H1 (cell line): ENCODE results near the gene GUCY1A1. TPM values are rescaled to one million over a fixed set of nuclear protein-coding genes. Genes with fewer than 3 reads are reported as not detected.

Experiments used
- CHD2 ChIP-seq: IDR thresholded peaks from 2 replicates; pipeline ENCODE4 v1.6.1; 2012; ENCODE audit warnings: low read length, improper control_type of control experiment
- EGR1 ChIP-seq: IDR thresholded peaks from 2 replicates; pipeline ENCODE4 v1.6.1; 2011; ENCODE audit warnings: low read depth, low read length, borderline replicate concordance
- HDAC2 ChIP-seq, 2 experiments: fragments of 300-600 bp in 1 of 2; sonication (generic) in 1 of 2; IDR thresholded peaks; 2 replicates each; pipeline ENCODE4 v1.6.1; 2011 to 2012; ENCODE audit warnings: low read depth in 2 of 2, low read length in 2 of 2, mild to moderate bottlenecking in 2 of 2, moderate library complexity in 2 of 2, borderline replicate concordance in 1 of 2, inconsistent platforms in 1 of 2
- PHF8 ChIP-seq: fragments of 200-600 bp; sonication (generic); conservative IDR thresholded peaks from 2 replicates; pipeline ENCODE4 v1.7.1; 2012; ENCODE audit warnings: low read depth, mild to moderate bottlenecking, inconsistent platforms, low read length, moderate library complexity
- POU5F1 ChIP-seq: IDR thresholded peaks from 2 replicates; pipeline ENCODE4 v1.6.1; 2011; ENCODE audit warnings: low read depth, mild to moderate bottlenecking, low read length, moderate library complexity
- TBP ChIP-seq: IDR thresholded peaks from 2 replicates; pipeline ENCODE4 v1.6.1; 2011; ENCODE audit warnings: low read depth, low read length, improper control_type of control experiment
- ZNF274 ChIP-seq: IDR thresholded peaks from 2 replicates; pipeline ENCODE4 v1.7.0; 2012; ENCODE audit warnings: low read length, borderline replicate concordance; ENCODE audit errors: extremely low read depth
- polyA plus RNA-seq, 7 experiments: library from polyadenylated mRNA; depleted of rRNA in 3 of 7; stranded (reverse) in 5 of 7; unstranded in 2 of 7; fragments of >200 nt in 5 of 7; fragments of 200-250 nt in 2 of 7; gene quantifications; 1 replicate in 5 of 7; 2 replicates in 1 of 7; 4 replicates in 1 of 7; pipeline versions ENCODE4 v1.2.1 to v1.2.3, GENCODE V29; 2011 to 2013; ENCODE audit warnings: missing spikeins in 2 of 7, mixed read lengths in 2 of 7
- total RNA-seq: library from RNA; stranded (reverse); fragmentation: NEBNext Ultra II Directional; extraction: Animal tissue kit (Norgen Biotek cat#: 25700); gene quantifications from 2 replicates; pipeline ENCODE4 v1.2.1, GENCODE V29; 2021
- TF ChIP-seq, protein P1 (sequence below): fragments of 300-600 bp; sonication (generic); IDR thresholded peaks from 2 replicates; pipeline ENCODE4 v1.7.1; 2012; ENCODE audit warnings: low read length, moderate library complexity, mild to moderate bottlenecking, inconsistent platforms; ENCODE audit not compliant: insufficient replicate concordance

The GUCY1A1 gene
- total and polyA plus RNA-seq, 2 of the 8 experiments (the other 6 are each of a cell fraction or from before 2014, with no cell fraction given): not detected

DNA sequence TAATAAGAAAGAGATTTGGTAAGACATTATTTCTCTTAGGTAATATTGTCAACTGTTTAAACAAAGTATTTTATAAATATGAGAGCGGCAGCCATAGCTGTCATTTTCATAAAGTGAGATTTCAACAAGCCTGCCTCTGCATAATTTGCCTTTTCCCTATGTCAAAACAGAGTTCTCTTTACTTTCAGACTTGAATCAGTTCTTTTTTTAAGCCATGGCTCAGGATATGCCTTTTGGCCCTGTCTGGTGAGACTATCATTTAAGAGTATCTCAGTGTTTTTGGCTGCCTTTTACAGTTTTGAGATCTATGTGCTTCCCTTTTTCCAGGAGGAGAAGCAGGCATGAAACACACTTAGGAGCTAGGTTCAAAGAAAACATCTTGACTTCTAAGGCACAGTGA lies 7.5 kb upstream of the GUCY1A1 start (continued):
- TF ChIP-seq, protein P1, sequence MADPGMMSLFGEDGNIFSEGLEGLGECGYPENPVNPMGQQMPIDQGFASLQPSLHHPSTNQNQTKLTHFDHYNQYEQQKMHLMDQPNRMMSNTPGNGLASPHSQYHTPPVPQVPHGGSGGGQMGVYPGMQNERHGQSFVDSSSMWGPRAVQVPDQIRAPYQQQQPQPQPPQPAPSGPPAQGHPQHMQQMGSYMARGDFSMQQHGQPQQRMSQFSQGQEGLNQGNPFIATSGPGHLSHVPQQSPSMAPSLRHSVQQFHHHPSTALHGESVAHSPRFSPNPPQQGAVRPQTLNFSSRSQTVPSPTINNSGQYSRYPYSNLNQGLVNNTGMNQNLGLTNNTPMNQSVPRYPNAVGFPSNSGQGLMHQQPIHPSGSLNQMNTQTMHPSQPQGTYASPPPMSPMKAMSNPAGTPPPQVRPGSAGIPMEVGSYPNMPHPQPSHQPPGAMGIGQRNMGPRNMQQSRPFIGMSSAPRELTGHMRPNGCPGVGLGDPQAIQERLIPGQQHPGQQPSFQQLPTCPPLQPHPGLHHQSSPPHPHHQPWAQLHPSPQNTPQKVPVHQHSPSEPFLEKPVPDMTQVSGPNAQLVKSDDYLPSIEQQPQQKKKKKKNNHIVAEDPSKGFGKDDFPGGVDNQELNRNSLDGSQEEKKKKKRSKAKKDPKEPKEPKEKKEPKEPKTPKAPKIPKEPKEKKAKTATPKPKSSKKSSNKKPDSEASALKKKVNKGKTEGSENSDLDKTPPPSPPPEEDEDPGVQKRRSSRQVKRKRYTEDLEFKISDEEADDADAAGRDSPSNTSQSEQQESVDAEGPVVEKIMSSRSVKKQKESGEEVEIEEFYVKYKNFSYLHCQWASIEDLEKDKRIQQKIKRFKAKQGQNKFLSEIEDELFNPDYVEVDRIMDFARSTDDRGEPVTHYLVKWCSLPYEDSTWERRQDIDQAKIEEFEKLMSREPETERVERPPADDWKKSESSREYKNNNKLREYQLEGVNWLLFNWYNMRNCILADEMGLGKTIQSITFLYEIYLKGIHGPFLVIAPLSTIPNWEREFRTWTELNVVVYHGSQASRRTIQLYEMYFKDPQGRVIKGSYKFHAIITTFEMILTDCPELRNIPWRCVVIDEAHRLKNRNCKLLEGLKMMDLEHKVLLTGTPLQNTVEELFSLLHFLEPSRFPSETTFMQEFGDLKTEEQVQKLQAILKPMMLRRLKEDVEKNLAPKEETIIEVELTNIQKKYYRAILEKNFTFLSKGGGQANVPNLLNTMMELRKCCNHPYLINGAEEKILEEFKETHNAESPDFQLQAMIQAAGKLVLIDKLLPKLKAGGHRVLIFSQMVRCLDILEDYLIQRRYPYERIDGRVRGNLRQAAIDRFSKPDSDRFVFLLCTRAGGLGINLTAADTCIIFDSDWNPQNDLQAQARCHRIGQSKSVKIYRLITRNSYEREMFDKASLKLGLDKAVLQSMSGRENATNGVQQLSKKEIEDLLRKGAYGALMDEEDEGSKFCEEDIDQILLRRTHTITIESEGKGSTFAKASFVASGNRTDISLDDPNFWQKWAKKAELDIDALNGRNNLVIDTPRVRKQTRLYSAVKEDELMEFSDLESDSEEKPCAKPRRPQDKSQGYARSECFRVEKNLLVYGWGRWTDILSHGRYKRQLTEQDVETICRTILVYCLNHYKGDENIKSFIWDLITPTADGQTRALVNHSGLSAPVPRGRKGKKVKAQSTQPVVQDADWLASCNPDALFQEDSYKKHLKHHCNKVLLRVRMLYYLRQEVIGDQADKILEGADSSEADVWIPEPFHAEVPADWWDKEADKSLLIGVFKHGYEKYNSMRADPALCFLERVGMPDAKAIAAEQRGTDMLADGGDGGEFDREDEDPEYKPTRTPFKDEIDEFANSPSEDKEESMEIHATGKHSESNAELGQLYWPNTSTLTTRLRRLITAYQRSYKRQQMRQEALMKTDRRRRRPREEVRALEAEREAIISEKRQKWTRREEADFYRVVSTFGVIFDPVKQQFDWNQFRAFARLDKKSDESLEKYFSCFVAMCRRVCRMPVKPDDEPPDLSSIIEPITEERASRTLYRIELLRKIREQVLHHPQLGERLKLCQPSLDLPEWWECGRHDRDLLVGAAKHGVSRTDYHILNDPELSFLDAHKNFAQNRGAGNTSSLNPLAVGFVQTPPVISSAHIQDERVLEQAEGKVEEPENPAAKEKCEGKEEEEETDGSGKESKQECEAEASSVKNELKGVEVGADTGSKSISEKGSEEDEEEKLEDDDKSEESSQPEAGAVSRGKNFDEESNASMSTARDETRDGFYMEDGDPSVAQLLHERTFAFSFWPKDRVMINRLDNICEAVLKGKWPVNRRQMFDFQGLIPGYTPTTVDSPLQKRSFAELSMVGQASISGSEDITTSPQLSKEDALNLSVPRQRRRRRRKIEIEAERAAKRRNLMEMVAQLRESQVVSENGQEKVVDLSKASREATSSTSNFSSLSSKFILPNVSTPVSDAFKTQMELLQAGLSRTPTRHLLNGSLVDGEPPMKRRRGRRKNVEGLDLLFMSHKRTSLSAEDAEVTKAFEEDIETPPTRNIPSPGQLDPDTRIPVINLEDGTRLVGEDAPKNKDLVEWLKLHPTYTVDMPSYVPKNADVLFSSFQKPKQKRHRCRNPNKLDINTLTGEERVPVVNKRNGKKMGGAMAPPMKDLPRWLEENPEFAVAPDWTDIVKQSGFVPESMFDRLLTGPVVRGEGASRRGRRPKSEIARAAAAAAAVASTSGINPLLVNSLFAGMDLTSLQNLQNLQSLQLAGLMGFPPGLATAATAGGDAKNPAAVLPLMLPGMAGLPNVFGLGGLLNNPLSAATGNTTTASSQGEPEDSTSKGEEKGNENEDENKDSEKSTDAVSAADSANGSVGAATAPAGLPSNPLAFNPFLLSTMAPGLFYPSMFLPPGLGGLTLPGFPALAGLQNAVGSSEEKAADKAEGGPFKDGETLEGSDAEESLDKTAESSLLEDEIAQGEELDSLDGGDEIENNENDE: no peak
- no peak for TF ChIP-seq ZNF274
- no peak for TF ChIP-seq HDAC2 (IDR thresholded peaks at IDR 0.05; ENCODE audit: borderline replicate concordance in 1 of 2, low read depth in 2 of 2, low read length in 2 of 2)
- no peak for TF ChIP-seq TBP
- TF ChIP-seq CHD2: no peak
- TF ChIP-seq EGR1: no peak
- TF ChIP-seq POU5F1: no peak
- TF ChIP-seq PHF8: no peak
